LNCAP (cell line): Measurements from ENCODE around the gene ZBTB44.

Experiments
- TF ChIP-seq, protein P1 (sequence below): fragments of 450-650 bp; IDR thresholded peaks from 2 replicates; pipeline ENCODE4 v1.5.1; 2017; ENCODE audit warnings: mild to moderate bottlenecking

ZBTB44 gene

DNA sequence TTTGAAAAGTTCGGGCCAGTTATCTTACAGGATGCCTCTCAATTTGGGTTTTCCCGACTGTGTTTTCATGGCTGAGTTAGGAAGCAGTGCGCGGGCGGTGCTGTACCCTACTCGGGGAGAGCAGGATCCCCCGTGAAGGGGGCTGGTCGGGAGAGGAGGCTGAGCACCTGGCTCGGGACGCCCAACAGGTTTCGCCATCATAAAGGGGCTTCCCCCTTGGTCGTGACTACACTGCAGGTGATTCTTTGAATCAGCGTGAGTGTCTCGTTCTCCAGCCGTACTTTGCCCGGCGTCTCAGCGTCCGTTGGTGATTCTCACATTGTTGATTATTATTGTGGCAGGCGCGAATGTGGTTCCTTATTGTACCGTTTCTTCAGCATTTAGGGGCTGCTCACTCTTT, 108.6 kb downstream of the ZBTB44 start:
- TF ChIP-seq, protein P1, sequence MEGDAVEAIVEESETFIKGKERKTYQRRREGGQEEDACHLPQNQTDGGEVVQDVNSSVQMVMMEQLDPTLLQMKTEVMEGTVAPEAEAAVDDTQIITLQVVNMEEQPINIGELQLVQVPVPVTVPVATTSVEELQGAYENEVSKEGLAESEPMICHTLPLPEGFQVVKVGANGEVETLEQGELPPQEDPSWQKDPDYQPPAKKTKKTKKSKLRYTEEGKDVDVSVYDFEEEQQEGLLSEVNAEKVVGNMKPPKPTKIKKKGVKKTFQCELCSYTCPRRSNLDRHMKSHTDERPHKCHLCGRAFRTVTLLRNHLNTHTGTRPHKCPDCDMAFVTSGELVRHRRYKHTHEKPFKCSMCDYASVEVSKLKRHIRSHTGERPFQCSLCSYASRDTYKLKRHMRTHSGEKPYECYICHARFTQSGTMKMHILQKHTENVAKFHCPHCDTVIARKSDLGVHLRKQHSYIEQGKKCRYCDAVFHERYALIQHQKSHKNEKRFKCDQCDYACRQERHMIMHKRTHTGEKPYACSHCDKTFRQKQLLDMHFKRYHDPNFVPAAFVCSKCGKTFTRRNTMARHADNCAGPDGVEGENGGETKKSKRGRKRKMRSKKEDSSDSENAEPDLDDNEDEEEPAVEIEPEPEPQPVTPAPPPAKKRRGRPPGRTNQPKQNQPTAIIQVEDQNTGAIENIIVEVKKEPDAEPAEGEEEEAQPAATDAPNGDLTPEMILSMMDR: no peak

DNA sequence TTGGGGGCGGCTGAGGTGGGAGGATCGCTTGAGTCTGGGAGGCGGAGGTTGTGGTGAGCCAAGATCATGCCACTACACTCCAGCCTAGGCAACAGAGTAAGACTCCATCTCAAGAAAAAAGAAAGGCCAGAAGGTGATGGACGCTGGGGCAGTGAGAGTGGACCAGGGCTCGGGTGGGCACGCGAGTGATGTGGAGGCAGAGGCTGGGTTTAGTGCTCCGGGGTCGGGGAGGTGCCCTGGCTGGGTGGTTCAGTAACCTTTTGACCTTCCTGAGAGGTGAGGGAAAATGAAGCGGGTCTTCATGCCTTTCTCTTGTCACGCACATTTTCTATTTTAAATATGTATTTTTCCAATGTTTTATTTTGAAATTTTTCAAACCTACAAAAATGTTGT, 110.0 kb downstream of the ZBTB44 start:
- TF ChIP-seq, protein P1: no peak

DNA sequence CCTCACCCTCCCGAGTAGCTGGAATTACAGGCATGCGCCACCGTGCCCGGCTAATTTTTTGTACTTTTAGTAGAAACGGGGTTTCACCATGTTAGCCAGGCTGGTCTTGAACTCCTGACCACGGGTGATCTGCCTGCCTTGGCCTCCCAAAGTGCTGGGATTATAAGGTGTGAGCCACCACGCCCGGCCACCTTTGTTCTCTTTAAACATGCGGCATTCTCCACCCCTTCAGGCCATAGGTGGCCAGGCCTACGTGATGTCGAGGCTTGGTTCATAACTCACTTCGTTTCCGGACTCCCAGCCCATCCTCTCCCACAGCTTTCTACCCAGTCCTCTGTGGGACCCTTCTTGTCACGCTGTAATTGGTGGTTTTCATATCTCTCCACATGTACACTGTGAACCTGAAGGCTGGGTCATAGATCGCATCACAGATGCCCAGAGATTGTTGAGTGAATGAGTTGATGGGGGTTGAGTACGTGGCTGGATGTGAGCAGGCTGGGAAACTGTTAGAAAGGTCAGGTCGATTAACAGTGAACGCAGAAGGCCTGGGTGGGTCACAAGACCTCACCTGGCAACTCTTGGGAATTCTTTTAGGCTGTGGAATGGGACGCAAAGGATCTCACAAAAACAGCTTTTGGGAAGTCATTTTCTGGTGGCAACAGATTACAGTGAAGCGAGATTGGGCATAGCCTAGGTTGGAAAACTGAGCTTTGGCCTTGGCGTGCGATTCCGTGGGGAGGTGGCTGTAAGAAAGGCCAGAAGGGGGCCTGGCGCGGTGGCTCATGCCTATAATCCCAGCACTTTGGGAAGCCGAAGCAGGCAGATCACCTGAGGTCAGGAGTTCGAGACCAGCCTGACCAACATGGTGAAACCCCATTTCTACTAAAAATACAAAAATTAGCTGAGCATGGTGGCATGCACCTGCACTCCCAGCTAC, 110.7 kb downstream of the ZBTB44 start:
- TF ChIP-seq, protein P1: no peak

DNA sequence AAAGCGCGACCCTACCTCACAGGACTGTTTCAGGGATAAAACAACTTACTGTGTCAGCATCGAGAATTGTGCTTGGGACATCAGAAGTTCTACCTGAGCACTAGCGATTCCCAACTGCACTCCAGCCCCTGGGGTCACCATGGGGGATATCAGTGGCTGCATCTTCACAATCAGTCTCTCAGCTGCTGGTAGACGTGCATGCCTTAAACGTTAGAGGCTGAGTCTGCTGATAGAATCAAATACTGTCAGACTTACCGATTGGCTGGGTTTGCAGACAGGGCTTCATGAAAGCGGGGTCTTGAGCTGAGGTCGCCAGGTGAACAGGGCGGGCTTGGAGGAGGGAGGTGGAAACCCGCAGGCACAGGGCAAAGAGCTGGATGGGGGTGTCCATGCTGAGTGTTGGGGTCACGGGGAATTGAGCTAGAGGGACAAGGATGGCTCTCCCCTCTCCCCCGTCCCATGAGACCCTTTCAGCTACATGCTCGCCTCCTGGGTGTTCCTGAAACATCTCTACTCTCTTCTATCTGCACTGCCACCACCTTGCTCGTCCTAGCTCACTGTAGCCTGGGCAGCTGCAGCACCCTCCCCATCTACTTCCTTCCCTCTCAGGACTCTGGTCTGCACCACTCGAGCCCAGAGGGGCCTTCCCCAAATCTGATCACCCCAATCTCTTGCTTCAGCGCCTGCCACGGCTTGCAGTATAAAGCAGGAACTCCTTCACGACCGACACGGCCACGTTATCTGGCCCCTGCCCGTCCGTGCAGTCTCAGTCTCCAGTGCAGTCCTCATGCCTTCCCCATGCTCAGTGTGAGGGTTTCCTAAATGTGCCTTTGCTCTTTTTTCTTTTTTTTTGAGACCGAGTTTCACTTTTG, 111.7 kb downstream of the ZBTB44 start:
- TF ChIP-seq, protein P1: no peak

DNA sequence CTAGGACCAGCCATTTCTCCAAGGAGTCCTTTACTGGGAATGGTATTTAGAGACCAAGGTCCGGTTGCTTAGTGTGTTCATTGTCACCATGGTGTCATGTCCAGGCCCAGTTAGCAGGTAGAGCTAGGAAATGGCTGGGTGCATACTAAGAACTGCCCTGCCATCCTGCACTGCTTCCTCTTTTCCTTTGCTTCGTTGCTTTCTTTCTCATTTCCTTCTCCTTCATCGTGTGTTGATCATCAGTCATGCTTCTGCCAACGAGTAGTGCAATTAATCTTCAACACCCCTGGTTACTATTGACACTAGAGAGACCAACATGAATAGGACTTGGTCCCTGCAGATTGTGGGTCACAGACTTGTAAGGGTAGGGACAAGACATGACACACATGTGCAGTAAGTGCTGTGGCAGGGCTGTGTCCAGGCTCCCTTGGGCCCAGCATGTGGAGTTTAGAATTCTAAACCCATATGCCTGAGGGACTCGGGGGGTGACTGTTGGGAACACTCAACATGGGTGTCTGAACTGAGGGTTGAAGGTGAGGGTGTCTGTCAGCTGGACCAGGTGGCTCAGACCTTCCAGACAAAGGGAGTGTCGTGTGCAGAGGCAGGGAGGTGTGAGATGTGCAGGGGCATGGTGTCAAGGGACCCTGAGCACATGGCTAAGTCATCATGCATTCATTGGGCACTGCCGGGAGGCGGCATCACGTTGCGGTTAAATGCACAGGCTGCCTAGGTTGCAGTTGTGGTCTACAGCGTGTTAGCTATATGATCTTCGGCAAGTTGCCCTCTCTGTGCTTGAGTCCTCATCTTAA, 112.5 kb downstream of the ZBTB44 start:
- TF ChIP-seq, protein P1: no peak

DNA sequence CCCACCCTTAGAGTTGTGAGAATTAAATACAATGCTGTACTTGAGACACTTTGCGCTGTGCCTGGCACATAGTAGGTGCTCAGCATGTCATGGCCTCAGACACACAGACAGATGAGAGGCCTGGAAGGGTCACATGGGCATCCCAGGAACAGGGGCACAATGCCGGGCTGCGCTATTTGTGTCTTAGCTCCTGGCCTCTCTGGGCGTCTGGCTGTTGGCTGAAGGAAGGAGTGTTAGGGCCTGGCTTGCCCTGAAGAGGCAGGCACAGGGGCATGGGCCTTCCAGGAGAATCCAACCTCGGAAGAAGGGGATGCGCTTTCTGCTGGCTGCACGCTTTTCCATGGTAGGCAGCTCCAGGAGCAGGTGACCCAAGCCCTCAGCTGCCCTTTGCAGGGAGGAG, 113.7 kb downstream of the ZBTB44 start:
- TF ChIP-seq, protein P1: no peak

DNA sequence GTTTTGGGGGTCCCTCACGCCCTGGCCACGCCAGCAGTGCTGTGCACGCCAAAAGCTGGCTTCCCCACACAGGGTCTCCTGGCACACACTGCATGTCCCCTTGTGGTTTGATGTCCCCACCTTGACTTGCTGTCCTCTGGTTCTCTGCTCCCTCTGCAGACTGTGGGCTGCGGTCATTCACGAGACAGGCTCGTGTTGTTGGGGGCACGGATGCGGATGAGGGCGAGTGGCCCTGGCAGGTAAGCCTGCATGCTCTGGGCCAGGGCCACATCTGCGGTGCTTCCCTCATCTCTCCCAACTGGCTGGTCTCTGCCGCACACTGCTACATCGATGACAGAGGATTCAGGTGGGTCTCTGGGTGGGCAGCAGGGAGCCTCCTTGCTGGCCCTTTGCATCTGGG, 114.9 kb downstream of the ZBTB44 start:
- TF ChIP-seq, protein P1: no peak
